ENCODE measurements around the gene USP47. TPM values are rescaled to one million over a fixed set of nuclear protein-coding genes. Genes with fewer than 3 reads are reported as not detected.

The USP47 gene
- total RNA-seq, 1 experiment from 2014 or later, result 39.2 TPM

GRCh38 chr11:11808992-11809615 lies 32.7 kb upstream of the USP47 start:
- in situ Hi-C loops (cut with HindIII; ENCODE audit: low pct_unique_long_range_greater_than_20kb, low sequenced_read_pairs), result no loop called here
- TF ChIP-seq CTCF (IDR thresholded peaks at IDR 0.05) (no peak), SIN3A (IDR thresholded peaks at IDR 0.05; ENCODE audit: borderline replicate concordance, insufficient read depth, low read depth, low read length) (no peak), POLR2AphosphoS5 (IDR thresholded peaks at IDR 0.05; ENCODE audit: low read depth, low read length) (no peak), TCF7L2 (IDR thresholded peaks at IDR 0.05; ENCODE audit: low read depth, low read length) (no peak)
- TF ChIP-seq, protein P1, sequence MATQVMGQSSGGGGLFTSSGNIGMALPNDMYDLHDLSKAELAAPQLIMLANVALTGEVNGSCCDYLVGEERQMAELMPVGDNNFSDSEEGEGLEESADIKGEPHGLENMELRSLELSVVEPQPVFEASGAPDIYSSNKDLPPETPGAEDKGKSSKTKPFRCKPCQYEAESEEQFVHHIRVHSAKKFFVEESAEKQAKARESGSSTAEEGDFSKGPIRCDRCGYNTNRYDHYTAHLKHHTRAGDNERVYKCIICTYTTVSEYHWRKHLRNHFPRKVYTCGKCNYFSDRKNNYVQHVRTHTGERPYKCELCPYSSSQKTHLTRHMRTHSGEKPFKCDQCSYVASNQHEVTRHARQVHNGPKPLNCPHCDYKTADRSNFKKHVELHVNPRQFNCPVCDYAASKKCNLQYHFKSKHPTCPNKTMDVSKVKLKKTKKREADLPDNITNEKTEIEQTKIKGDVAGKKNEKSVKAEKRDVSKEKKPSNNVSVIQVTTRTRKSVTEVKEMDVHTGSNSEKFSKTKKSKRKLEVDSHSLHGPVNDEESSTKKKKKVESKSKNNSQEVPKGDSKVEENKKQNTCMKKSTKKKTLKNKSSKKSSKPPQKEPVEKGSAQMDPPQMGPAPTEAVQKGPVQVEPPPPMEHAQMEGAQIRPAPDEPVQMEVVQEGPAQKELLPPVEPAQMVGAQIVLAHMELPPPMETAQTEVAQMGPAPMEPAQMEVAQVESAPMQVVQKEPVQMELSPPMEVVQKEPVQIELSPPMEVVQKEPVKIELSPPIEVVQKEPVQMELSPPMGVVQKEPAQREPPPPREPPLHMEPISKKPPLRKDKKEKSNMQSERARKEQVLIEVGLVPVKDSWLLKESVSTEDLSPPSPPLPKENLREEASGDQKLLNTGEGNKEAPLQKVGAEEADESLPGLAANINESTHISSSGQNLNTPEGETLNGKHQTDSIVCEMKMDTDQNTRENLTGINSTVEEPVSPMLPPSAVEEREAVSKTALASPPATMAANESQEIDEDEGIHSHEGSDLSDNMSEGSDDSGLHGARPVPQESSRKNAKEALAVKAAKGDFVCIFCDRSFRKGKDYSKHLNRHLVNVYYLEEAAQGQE (IDR thresholded peaks at IDR 0.05; ENCODE audit: insufficient read depth in 1 of 2, low read depth in 2 of 2, low read length in 1 of 2), result no peak
- no peak overlapping the region for H3K27ac ChIP-seq (ENCODE audit: low read length)
- DNase-seq (ENCODE audit: low read depth, low spot score), result no peak
- H3K9me3 ChIP-seq (ENCODE audit: control insufficient read depth, insufficient read depth, low read depth, low read length), result no peaks in the 10 kb centered on the region
- intact Hi-C loops (cut with micrococcal nuclease; ENCODE audit: unreplicated experiment), result no loop called here
- ChIA-PET POLR2A (no interaction called here), CTCF (interaction anchor here (0.6 kb wide), 1 partner anchor 505 kb away, joined by 5 read pairs; no protein-coding TSS in a partner anchor)
- no peaks in the 10 kb centered on the region for H3K27me3 ChIP-seq (ENCODE audit: control insufficient read depth, insufficient read depth, low read length)
- BruUV-seq (replicated peaks), result no TSS peak
- no peak overlapping the region for H3K4me3 ChIP-seq (ENCODE audit: low read depth in 2 of 2, low read length in 2 of 2)
- no peaks in the 10 kb centered on the region for H3K4me1 ChIP-seq (ENCODE audit: control insufficient read depth, insufficient read depth, low read length)
- ATAC-seq, result no peak
- no peaks in the 10 kb centered on the region for H3K36me3 ChIP-seq (ENCODE audit: control insufficient read depth, insufficient read depth, low read length)

GRCh38 chr11:11810764-11811726 lies 30.7 kb upstream of the USP47 start:
- ChIA-PET POLR2A (no interaction called here), CTCF (no interaction called here)
- BruUV-seq (replicated peaks), result no TSS peak
- DNase-seq (ENCODE audit: low read depth, low spot score) (no peak), ATAC-seq (no peak)
- no peaks in the 10 kb centered on the region for H3K36me3 ChIP-seq (ENCODE audit: control insufficient read depth, insufficient read depth, low read length)
- in situ Hi-C loops (cut with HindIII; ENCODE audit: low pct_unique_long_range_greater_than_20kb, low sequenced_read_pairs), result no loop called here
- H3K9me3 ChIP-seq (ENCODE audit: control insufficient read depth, insufficient read depth, low read depth, low read length), result no peaks in the 10 kb centered on the region
- TF ChIP-seq CTCF (IDR thresholded peaks at IDR 0.05) (no peak), POLR2AphosphoS5 (IDR thresholded peaks at IDR 0.05; ENCODE audit: low read depth, low read length) (no peak), TCF7L2 (IDR thresholded peaks at IDR 0.05; ENCODE audit: low read depth, low read length) (no peak), SIN3A (IDR thresholded peaks at IDR 0.05; ENCODE audit: borderline replicate concordance, insufficient read depth, low read depth, low read length) (no peak)
- TF ChIP-seq, protein P1 (IDR thresholded peaks at IDR 0.05; ENCODE audit: insufficient read depth in 1 of 2, low read depth in 2 of 2, low read length in 1 of 2), result no peak
- no peak overlapping the region for H3K4me3 ChIP-seq (ENCODE audit: low read depth in 2 of 2, low read length in 2 of 2)
- no peak overlapping the region for H3K27ac ChIP-seq (ENCODE audit: low read length)
- no peaks in the 10 kb centered on the region for H3K4me1 ChIP-seq (ENCODE audit: control insufficient read depth, insufficient read depth, low read length)
- intact Hi-C loops (cut with micrococcal nuclease; ENCODE audit: unreplicated experiment), result no loop called here
- H3K27me3 ChIP-seq (ENCODE audit: control insufficient read depth, insufficient read depth, low read length), result no peaks in the 10 kb centered on the region

Data from Panc1 (cell line).